ENCODE measurements around the gene IL18R1. TPM values are rescaled to one million over a fixed set of nuclear protein-coding genes. Genes with fewer than 3 reads are reported as not detected.

IL18R1 gene
- total and polyA plus RNA-seq, 11 donors: 0.50 to 4.3 (median 1.8) TPM

GRCh38 chr2:102386004-102386403, 30.4 kb downstream of the IL18R1 start:
- Histone ChIP-seq H3K27ac (no peak overlapping the region), H3K9me3 (peaks cover 0 to 39% (median 19%) of the 10 kb centered on the region in 12 donors), H3K4me1 (no peaks in the 10 kb centered on the region), H3K4me3 (no peak overlapping the region), H3K36me3 (peaks cover 0 to 29% (median 0%) of the 10 kb centered on the region in 9 donors), H3K27me3 (no peaks in the 10 kb centered on the region)
- DNase-seq (no peak), ATAC-seq (no peak)
- 74 to 96% (median 84%) methylated on average over 3 of the region's 3 CpGs for WGBS, 4 donors
- intact Hi-C loops (cut with DNase I): no loop called here
- TF ChIP-seq POLR2A (IDR thresholded peaks at IDR 0.05) (no peak), CTCF (IDR thresholded peaks at IDR 0.05) (no peak)

DNA sequence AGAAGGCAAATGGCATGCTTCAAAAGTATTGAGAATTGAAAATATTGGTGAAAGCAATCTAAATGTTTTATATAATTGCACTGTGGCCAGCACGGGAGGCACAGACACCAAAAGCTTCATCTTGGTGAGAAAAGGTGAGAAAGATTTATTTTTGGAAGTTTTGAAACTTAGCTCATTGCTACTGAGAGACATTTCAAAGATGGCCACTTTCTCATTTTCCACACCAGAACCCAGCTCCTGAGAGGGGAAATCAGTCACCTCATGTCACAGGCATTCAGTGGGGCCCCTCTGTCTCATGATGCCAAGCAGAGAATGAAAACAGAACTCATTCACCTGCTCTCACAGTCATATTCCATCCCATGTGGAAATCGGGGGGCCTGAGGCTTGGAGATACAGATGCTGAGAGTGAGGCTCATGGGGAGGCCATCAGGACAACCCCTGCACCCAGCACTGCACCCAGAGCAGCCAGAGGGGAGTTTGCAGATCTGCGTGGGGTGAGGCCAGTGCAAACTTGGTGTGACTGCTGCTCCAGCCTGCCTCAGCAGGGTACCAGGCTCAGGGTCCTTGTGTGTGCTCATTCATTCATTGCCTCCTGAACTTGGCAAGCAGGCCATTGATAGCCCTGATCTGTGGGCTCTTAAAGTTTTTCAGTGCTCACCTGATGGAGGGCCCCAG, 31.4 kb downstream of the IL18R1 start:
- WGBS, 4 donors: 84 to 93% (median 87%) methylated on average over 3 of the region's 3 CpGs
- no peak for DNase-seq
- ATAC-seq: no peak
- H3K9me3 ChIP-seq: peaks cover 0 to 31% (median 19%) of the 10 kb centered on the region in 12 donors
- H3K27ac ChIP-seq: no peak overlapping the region
- no peak overlapping the region for H3K4me3 ChIP-seq
- peaks cover 0 to 24% (median 0%) of the 10 kb centered on the region in 9 donors for H3K36me3 ChIP-seq
- TF ChIP-seq POLR2A (IDR thresholded peaks at IDR 0.05) (no peak), CTCF (IDR thresholded peaks at IDR 0.05) (no peak)
- intact Hi-C loops (cut with DNase I): no loop called here
- no peaks in the 10 kb centered on the region for H3K4me1 ChIP-seq
- no peaks in the 10 kb centered on the region for H3K27me3 ChIP-seq

DNA sequence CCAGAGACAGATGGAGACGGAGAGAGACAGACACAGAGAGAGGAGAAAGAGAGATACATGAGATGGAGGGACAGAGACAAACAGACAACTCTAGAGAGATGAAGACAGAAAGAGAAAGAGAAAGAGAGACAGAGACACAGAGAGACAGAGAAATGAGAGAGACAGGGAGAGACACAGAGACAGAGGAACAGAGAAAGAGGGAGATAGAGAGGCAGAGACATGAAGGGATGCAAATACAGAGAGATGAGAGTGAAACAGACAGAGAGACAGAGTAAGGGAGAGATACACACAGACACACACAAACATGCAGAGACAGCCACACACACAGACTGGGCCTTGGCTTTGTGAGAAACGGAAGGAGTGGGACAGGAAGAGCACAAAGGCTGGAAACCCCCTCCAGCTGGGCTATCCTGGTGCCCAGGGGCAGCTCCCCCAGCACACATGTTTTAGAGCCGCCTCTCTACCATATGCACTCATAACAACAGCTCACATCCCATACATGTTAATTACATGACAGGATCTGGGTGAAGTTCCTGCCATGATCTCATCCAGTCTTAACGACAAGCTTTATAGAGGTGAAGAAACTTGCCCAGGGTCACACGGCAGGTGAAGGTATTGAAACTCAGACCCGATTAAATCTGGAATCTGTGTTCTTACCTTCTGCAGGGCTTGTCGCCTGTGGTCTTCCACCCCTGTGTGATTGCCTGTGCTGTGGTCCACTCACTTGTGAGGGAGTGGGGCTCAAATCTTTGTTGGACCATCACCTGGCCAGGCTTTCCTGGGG, 32.4 kb downstream of the IL18R1 start:
- ATAC-seq (no peak), DNase-seq (no peak)
- TF ChIP-seq POLR2A (IDR thresholded peaks at IDR 0.05) (no peak), CTCF (IDR thresholded peaks at IDR 0.05) (no peak)
- no peaks in the 10 kb centered on the region for H3K4me1 ChIP-seq
- H3K36me3 ChIP-seq: peaks cover 0 to 17% (median 0%) of the 10 kb centered on the region in 9 donors
- no peak overlapping the region for H3K4me3 ChIP-seq
- H3K27ac ChIP-seq: no peak overlapping the region
- H3K9me3 ChIP-seq: peaks cover 0 to 22% (median 16%) of the 10 kb centered on the region in 12 donors
- H3K27me3 ChIP-seq: no peaks in the 10 kb centered on the region
- WGBS, 4 donors: 85 to 89% (median 86%) methylated on average over 7 of the region's 7 CpGs
- intact Hi-C loops (cut with DNase I): no loop called here

GRCh38 chr2:102391565-102391964, 36.0 kb downstream of the IL18R1 start:
- intact Hi-C loops (cut with DNase I): no loop called here
- 81 to 90% (median 84%) methylated on average over 2 of the region's 2 CpGs for WGBS, 4 donors
- no peak for ATAC-seq

More at GRCh38 chr2:102391565-102391964, 36.0 kb downstream of the IL18R1 start:
- Histone ChIP-seq H3K4me3 (no peak overlapping the region), H3K36me3 (peaks cover 0 to 17% (median 0%) of the 10 kb centered on the region in 9 donors), H3K4me1 (no peaks in the 10 kb centered on the region), H3K27me3 (no peaks in the 10 kb centered on the region), H3K27ac (no peak overlapping the region), H3K9me3 (no peaks in the 10 kb centered on the region)
- TF ChIP-seq POLR2A (IDR thresholded peaks at IDR 0.05): no peak
- TF ChIP-seq CTCF (IDR thresholded peaks at IDR 0.05): no peak
- no peak for DNase-seq
